Peyer's patch (tissue), 4 donors: ENCODE results near the gene SORL1.

ENCODE experiments used
- CTCF ChIP-seq, 6 experiments: fragments of 450-650 bp in 4 of 6; fragments of 200-600 bp in 2 of 6; sonication (generic) in 1 of 6; IDR thresholded peaks; one replicate each; pipeline ENCODE4 v1.5.1; 2017 to 2019; ENCODE audit warnings: antibody characterized with exemption in 6 of 6, mild to moderate bottlenecking in 3 of 6, moderate library complexity in 1 of 6
- POLR2A ChIP-seq, 2 donors: fragments of 450-650 bp; IDR thresholded peaks; one replicate each; pipeline ENCODE4 v1.5.1; 2017; ENCODE audit warnings: antibody characterized with exemption in 2 of 2, mild to moderate bottlenecking in 2 of 2, moderate library complexity in 2 of 2

DNA sequence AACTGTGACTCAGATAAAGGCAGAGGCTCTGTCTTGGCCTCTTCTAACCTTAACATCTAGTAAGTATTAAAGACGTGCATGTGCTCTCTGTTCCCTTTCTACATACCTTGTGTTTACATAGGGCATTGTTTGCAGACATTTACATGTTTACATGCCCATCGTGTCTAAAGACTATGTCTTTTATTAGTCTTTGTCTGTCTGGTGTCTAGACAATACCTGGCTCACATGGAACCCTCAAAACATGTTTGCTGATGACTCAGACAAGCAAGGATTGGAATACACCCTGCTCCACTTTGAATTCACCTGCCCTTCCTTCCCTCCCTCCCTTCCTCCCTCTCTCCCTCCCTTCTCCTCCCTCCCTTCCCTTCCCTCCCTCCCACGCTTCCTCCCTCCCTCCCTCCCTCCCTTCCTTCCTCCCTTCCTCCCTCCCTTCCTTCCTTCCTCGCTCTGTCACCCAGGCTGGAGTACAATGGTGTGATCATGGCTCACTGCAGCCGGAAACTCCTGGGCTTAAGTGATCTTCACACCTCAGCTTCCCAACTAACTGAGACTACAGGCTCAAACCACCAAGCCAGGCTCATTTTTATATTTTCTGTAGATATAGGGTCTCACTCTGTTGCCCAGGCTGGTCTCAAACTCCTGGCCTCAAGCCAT, 24.4 kb downstream of the SORL1 start:
- TF ChIP-seq CTCF (IDR thresholded peaks at IDR 0.05) (no peak), POLR2A (IDR thresholded peaks at IDR 0.05) (no peak)
